Activated CD4-positive, alpha-beta T cell treated with anti-CD3 and anti-CD28 coated beads, Interleukin-2, Interleukin-4, amounts not matched to agents 100 ng/mL and 50 ng/mL, durations not matched to agents 16 hours and 8 hours (primary cell): Measurements from ENCODE around the gene SLC2A1.

Experiments
- DNase-seq: peaks from one replicate; pipeline ENCODE4 v3.0.0-alpha.2; 2020; ENCODE audit warnings: low spot score

SLC2A1 gene

DNA sequence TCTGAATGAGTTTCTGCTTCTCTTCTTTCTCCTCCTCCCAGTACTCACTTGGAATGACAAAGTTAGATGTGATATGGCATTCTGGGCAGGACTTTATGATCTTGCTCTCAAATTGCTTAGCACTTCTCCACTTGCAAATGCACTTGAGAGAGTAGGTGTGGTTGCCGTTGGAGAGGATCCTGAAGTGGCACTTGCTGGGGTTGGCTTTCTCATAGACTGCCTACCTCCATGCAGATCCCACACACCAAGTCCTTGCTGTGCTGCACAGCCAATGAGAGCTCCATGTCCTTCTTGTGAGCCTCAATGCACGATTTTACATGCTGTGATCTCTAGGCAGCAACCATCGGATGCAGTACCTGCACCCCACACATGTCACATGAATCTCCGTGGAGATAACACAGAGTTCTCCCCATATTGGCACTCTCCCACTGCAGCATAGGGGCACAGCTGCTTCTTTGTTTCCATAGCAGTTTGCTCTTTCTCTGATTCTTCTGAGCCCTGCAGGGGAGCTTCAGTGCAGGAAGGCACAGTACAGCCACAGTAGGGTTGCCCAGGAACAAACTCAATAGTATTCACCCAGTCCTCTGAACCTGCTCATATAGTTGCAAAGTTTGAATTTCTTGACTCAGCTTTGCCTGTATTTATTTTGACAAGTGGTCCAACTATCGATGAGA lies 67.1 kb downstream of the SLC2A1 start:
- DNase-seq, result no peak

DNA sequence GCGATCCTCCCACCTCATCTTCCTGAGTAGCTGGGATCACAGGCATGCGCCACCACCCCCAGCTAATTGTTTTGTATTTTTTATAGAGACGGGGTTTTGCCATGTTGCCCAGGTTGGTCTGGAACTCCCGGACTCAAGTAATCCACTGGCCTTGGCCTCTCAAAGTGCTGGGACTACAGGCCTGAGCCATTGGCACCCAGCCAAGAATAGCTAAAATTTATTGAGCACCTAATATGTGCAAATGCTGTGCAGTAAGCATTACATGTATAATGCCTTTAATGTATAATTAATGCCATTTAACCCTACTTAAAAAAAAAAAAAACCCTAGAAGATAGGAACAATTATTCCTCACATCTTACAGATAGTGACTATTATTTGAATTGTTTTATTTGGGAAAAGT lies 69.4 kb downstream of the SLC2A1 start:
- DNase-seq, result no peak

DNA sequence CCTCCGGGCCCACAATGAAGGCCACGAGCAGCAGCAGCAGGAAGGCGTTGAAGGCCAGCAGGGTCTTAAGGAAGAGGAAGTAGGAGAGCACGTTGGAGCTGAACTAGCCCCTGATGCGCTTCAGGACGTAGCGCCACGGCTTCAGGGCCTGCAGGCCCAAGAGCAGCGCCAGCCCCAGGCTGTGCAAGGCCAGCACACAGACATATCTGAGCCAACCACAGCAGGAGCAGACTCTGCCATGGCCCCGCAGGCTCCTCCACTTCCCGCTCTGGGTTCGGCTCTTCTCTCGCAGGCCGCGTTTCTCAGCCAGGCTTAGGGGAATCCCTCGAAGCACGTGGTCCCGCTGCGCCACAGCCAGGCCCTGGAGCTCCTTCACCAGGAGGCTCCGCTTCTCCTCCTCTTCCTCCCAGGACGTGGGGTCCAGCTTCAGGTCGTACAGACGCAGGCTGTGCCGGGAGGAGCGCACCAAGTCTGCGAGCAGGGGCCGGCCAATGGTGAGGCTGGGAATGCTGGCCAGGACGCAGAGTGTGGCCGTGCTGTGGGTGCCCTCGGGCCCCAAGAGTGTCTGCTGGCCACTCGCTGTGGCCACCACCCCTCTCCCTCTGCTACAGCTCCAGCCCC lies 70.5 kb downstream of the SLC2A1 start:
- DNase-seq, result no peak

DNA sequence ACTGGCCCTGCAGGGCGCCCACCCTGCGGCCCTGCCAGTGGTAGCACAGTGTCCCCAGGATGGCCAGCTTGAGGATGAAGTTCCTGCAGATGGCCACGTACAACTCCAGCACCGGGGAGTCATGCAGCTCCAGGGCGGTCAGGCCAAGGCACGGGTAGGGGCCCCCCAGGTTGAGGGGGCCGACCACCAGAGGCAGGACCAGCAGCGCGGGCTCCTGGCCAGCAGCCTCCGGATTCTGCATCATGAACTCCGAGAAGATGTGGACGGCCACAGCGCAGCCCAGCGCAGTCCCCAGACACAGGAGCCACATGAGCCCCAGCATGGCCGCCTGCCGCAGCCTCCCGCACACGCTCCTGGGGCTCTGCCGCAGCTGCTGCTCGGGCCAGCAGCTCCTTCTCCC lies 71.3 kb downstream of the SLC2A1 start:
- no peak for DNase-seq

DNA sequence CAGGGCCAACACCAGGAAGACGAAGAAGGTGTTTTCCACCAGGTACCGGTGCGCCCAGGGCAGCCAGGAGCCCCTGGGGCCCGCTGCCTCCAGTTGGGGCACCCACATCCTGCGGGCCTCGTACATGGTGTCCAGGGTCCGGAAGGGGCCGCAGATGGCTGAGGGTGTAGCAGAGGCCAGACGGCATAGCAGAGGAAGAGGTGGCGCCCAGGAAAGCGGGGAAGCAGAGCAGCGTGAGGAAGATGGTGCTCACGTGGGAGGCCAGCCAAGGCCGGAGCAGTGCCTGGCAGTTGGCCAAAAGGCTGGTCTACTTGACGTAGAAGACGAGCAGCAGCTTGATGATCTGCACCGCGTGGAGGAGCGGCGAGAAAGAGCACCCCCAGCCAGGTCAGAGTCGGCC lies 71.9 kb downstream of the SLC2A1 start:
- DNase-seq, result no peak

DNA sequence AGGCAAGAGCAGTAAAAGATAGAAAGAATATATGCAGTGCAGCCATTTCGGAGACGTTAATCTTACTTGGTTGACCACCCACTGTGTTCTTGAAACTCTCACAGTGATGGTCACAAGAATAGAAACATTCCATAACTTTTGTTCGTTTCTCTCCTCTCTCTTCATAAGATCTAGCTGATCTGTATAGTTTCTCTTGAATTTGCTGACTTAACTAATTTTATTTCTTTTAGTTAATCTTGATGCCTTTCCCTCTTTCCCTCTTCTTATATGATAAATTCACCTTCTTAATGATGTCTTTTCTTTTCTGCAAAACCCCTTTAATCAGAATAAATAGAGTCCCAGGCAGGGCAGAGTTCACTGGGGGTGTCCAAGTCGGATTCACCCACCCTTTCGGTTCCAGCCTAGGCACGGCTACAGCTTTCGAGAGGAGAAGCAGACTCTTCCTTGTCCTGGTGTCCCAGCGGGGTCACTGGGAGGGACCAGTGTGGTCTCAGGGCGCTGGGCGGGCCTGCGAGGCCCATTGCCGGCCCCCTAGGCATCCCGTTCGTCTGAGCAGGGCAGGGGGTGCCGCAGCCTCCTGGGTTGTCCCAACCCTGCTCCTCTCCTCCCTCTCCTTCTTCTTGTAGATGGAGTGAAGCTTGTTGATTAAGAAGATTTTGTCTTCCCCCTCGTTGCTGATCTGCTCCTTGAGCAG lies 72.5 kb downstream of the SLC2A1 start:
- no peak for DNase-seq

DNA sequence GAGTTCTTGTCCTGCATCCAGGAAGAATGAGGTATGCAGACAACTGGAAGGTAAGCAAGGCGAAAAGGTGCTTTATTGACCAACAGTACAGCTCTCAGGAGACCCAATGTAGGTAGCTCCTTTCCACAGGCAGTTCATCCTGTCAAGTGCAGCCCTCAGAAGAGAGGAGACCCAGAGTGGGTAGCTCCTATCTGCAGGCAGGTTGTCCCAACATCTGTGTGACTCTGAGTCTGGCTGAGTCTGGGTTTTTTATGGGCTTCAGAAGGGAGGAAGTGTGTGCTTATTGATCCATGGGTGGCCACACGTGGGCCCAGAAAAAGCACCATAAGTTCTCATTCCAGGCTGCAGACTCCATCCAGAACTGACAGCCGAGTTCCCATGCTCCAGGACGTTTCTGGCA lies 78.3 kb downstream of the SLC2A1 start:
- DNase-seq, result no peak

DNA sequence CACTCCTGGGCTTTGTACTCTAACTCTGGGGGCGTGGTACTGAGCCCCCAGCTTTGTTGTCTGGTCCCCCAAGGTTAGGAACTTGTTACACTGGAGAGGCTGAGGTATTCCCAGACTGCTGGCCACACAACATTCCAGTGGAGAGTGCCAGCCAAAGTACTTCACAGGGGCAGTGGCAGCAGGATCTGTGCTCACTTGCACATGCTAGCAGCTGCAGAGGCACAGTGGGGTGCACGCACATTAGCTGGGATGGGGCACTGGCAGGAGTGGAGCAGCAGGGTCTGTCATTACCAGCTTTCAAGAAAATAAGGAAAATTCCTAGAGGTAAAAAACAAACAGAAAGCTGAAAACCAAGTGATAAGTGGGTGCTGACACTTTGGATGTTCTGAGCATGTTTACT lies 81.3 kb downstream of the SLC2A1 start:
- no peak for DNase-seq

DNA sequence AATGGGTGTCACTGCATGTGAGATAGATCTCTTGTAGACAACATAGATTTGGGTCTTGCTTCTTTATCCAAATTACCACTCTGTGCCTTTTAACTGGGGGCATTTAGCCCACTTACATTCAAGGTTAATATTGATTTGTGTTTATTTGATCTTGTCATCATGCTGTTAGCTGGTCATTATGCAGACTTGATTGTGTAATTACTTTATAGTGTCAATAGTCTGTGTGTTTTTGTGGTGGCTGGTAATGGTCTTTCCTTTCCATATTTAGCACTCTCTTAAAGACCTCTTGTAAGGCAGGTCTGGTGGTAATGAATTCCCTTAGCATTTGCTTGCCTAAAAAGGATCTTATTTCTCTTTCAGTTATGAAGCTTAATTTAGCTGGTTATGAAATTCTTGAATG lies 82.7 kb downstream of the SLC2A1 start:
- DNase-seq, result no peak
